HG02884 (cell line): ENCODE data around the gene EIF5B.
"Not testable (repeated sequence)": the region's sequence is repeated elsewhere in the genome, so short reads cannot be mapped to it uniquely, and the experiment has no call there.

Experiments
- ATAC-seq: cut with Tn5 transposase; IDR thresholded peaks from one replicate; pipeline ENCODE4 v1.9.1; 2021; ENCODE audit warnings: mild to moderate bottlenecking, moderate library complexity; ENCODE audit not compliant: unreplicated experiment

The EIF5B gene

GRCh38 chr2:99356853-99357252, 19.7 kb downstream of the EIF5B start:
- peak; percentile 62 for ATAC-seq

- no peak for ATAC-seq
Measured at GRCh38 chr2:99365661-99366060, 28.5 kb downstream of the EIF5B start.

- not testable (repeated sequence) for ATAC-seq
Measured at GRCh38 chr2:99368854-99369253, 31.7 kb downstream of the EIF5B start.

- ATAC-seq, result no peak
Measured at GRCh38 chr2:99373144-99373543, 36.0 kb downstream of the EIF5B start.

GRCh38 chr2:99374747-99375146, 37.6 kb downstream of the EIF5B start:
- no peak for ATAC-seq

GRCh38 chr2:99376254-99376864, 39.2 kb downstream of the EIF5B start:
- ATAC-seq, result no peak

GRCh38 chr2:99377879-99378278, 40.7 kb downstream of the EIF5B start:
- no peak for ATAC-seq

- no peak for ATAC-seq
Measured at GRCh38 chr2:99380376-99381010, 43.3 kb downstream of the EIF5B start.

- ATAC-seq, result no peak
Measured at GRCh38 chr2:99382143-99382542, 45.0 kb downstream of the EIF5B start.

GRCh38 chr2:99386011-99386410, 48.8 kb downstream of the EIF5B start:
- no peak for ATAC-seq

GRCh38 chr2:99388892-99389291, 51.7 kb downstream of the EIF5B start:
- no peak for ATAC-seq

GRCh38 chr2:99389371-99389770, 52.2 kb downstream of the EIF5B start:
- no peak for ATAC-seq

GRCh38 chr2:99389946-99390345, 52.8 kb downstream of the EIF5B start:
- no peak for ATAC-seq

GRCh38 chr2:99395589-99396130, 58.5 kb downstream of the EIF5B start:
- no peak for ATAC-seq

GRCh38 chr2:99397266-99397920, 60.2 kb downstream of the EIF5B start:
- no peak for ATAC-seq

GRCh38 chr2:99398303-99398702, 61.1 kb downstream of the EIF5B start:
- ATAC-seq, result no peak

GRCh38 chr2:99399063-99399462, 61.9 kb downstream of the EIF5B start:
- no peak for ATAC-seq

- ATAC-seq, result no peak
Measured at GRCh38 chr2:99399795-99400194, 62.6 kb downstream of the EIF5B start.

GRCh38 chr2:99401841-99402240, 64.7 kb downstream of the EIF5B start:
- ATAC-seq, result no peak

- no peak for ATAC-seq
Measured at GRCh38 chr2:99403084-99403483, 65.9 kb downstream of the EIF5B start.

GRCh38 chr2:99403524-99403923, 66.3 kb downstream of the EIF5B start:
- ATAC-seq, result no peak
